Activated effector memory CD4-positive, alpha-beta T cell treated with anti-CD3 and anti-CD28 coated beads, Interleukin-2, amount 50 U/mL, for 16 hours (primary cell): Measurements from ENCODE around the gene DHRSX.
"Not testable (repeated sequence)": the region's sequence is repeated elsewhere in the genome, so short reads cannot be mapped to it uniquely, and the experiment has no call there.

Experiments used
- DNase-seq: peaks from one replicate; pipeline ENCODE4 v3.0.0-alpha.2; 2020

DHRSX gene

GRCh38 chrX:2389731-2390130, 111.0 kb downstream of the DHRSX start:
- DNase-seq, result not testable (repeated sequence)

DNA sequence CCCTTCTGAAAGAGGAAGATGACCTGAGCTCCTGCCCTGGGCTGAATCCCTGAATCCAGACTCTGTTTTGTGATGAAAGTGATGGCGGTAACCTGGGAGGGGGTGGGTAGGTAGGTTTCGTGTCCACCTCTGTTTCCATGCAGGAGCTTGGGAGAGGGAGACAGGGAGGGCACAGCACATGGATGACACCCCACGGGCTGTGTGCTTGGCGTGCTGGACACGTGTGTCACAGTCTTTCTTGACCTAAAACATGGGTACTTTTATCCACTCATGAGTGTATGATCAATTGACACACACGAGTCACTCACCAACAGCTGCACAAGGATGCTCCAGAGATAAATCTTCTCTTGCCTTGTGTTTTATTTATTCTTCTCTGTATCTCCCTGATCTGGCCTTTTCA, 111.5 kb downstream of the DHRSX start:
- DNase-seq, result no peak

DNA sequence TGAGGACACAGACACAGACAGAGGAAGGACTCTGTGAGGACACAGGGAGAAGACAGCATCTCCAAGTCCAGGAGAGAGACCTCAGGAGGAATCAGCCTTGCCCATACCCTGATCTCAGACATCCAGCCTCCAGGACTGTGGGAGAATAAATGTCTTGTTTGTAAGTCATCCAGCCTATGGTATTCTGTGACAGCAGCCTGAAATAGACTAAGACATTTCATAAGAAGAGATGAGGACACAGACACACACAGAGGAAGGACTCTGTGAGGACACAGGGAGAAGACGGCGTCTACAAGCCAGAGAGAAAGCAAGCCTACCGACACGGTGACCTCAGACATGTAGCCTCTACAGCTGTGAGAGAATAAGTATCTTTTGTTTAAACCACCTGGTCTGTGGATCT, 112.1 kb downstream of the DHRSX start:
- DNase-seq, result no peak

- no peak for DNase-seq
These were observed 113.0 kb downstream of the DHRSX start for GRCh38 chrX:2387614-2388239.

GRCh38 chrX:2385224-2385623, 115.6 kb downstream of the DHRSX start:
- no peak for DNase-seq

- no peak for DNase-seq
These were observed 116.3 kb downstream of the DHRSX start for GRCh38 chrX:2384486-2384885.

DNA sequence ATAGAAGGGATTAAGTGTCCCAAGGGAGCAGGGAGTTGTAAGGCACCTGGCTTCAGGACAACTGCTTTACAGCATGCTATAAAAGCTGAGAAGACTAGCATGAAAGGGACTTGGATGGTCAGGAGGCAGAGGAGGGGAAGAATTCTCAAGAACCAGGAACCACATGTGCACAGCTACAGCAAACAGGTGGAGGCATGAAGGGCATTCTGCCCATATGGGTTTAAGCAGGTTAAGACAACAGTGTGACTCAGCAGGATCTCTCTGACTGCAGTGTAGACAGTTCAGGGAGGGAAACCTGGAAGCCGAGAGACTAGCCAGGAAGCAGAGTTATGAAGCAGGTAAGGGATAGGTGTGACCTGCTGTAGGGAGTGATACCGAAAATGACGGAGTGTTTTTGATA, 117.0 kb downstream of the DHRSX start:
- no peak for DNase-seq

GRCh38 chrX:2383144-2383543, 117.6 kb downstream of the DHRSX start:
- DNase-seq, result no peak

DNA sequence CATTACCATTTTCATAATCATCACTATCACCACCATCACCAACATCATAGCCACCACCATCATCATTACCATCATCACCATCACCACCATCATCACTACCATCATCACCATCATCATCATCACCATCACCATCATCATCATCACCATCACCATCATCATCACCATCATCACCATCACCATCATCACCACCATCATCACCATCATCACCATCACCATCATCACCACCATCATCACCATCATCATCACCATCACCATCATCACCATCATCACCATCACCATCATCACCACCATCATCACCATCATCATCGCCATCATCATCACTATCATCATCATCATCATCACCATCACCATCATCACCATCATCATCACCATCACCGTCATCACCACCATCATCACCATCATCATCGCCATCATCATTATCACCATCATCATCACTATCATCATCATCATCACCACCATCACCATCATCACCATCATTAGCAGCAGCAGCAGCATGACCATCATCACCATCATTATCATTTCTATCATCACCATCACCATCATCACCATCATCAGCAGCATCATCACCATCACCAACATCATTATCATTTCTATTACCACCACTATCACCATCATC, 118.2 kb downstream of the DHRSX start:
- DNase-seq, result not testable (repeated sequence)

- DNase-seq, result no peak
These were observed 124.6 kb downstream of the DHRSX start for GRCh38 chrX:2376166-2376565.

DNA sequence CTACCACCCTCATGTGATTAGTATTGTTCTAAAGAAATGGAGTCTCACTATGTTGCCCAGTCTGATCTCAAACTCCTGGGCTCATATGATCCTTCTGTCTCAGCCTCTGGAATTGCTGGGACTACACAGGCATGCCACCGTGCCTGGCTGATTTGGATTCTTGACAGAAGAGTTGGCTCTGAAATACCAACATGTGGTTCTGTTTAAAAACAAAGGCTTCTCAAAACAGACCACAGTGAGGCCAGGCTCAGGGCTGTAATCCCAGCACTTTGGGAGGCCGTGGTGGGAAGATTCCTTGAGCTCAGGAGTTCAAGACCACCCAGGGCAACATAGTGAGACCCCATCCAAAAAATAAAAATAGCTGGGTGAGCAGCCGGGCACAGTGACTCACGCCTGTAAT, 126.7 kb downstream of the DHRSX start:
- DNase-seq, result no peak

GRCh38 chrX:2373615-2374014, 127.2 kb downstream of the DHRSX start:
- DNase-seq, result no peak

DNA sequence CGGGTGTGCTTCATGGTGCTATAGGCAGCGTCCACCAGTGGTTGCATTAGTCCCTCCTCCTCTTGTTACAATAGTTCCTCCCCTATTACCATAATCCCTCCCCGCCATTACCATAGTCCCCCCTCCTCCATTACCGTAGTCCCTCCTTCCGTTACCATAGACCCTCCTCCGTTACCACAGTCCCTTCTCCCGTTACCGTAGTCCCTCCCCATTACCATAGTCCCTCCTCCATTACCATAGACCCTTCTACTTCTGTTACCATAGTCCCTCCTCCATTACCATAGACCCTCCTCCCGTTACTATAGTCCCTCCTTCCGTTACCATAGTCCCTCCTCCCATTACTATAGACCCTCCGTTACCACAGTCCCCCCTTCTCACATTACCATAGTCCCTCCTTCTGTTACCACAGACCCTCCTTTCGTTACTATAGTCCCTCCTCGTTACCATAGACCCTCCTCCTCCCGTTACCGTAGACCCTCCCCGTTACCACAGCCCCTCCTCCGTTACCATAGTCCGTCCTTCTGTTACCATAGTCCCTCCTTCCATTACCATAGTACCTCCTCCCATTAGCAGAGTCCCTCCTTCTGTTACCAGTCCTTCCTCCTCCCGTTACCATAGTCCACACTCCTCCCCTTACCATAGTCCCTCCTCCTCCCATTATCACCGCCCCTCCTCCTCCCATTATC, 129.6 kb downstream of the DHRSX start:
- no peak for DNase-seq

- no peak for DNase-seq
These were observed 130.3 kb downstream of the DHRSX start for GRCh38 chrX:2370456-2370855.

DNA sequence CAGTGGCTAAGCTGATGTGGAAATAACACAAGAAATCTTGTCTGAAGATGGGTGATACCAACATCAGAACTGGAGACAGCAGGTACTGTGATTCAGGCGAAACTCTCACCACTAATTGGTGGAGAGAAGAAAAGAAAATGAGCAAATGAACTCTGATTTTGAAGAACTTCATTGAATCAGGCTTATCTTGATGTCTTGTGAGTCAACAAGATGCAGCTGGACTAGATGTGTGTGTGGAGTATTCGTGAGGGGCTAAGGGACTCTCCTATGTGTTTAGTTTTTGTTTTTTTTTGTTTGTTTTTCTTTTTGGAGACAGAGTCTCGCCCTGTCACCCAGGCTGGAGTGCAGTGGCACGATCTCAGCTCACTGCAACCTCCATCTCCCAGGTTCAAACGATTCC, 131.6 kb downstream of the DHRSX start:
- no peak for DNase-seq

DNA sequence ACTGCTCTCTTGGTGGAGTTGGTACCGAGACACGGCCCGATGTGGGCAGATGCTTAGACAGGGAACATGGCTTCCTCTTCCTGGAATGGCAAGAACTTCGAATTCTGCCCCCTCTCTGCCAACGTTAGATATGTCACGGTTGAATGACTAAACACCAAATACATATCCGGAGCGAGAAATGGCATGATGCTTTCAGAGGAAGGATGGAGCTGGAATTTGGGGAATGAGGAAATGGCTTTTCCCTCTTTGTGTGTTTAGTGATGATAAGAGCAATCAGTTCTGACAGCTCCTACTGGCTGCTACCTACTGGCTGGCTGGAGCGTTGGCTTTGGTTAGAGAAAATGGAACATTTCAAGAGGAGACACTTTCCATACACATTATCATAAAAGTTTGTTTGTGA, 140.0 kb downstream of the DHRSX start:
- no peak for DNase-seq

GRCh38 chrX:2359522-2359921, 141.3 kb downstream of the DHRSX start:
- DNase-seq, result not testable (repeated sequence)

GRCh38 chrX:2351999-2352995, 148.5 kb downstream of the DHRSX start:
- DNase-seq, result no peak

DNA sequence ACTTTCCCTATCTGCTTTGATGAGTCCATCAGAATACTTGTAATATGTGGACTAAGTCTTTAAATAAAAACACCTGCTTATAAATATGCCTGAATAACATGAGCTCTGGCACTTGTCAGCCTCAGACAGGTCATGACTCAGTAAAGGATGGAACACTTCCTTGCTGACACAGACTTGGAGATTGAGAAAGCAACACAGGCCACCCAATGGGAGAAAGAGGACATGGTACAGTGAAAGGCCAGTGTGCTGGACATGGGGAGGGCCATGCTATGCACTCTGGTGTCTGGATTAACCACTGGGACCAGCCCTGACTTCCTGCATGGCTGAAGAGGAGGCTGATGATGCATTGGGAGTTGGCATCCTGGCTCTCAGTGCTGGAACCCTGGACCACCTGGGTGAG, 149.5 kb downstream of the DHRSX start:
- DNase-seq, result no peak

- DNase-seq, result not testable (repeated sequence)
These were observed 150.1 kb downstream of the DHRSX start for GRCh38 chrX:2350703-2351102.

GRCh38 chrX:2350036-2350435, 150.7 kb downstream of the DHRSX start:
- DNase-seq, result not testable (repeated sequence)

DNA sequence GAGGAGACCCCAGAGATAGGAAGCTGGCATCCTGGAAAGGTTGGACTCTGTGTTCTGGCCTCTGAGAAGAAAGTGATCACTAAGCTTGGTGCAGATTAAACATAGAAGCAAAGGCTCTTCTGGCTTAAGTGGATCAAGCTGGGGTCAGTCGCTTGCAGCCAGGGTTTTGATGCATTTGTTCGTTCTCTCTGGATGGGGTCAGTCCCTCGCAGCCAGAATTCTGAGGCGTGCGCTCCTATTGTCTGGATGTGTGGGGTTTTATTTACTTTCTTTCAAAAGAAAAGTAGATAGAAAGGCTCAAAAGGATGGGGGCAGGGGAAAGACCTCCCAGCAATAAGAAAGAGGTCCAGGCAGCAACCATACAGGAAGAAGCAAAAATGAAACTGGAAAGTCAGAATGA, 152.6 kb downstream of the DHRSX start:
- no peak for DNase-seq

GRCh38 chrX:2346158-2346557, 154.6 kb downstream of the DHRSX start:
- no peak for DNase-seq
